Mesenchymal stem cell (in vitro differentiated cells and primary cell): Measurements from ENCODE around the gene SYT14.

Source experiments
- DNase-seq: peaks from one replicate; pipeline ENCODE4 v3.0.0-alpha.2; 2013
- H2AFZ ChIP-seq: one replicate; pipeline ENCODE4 v1.6.1; 2013; ENCODE audit warnings: low read depth, mild to moderate bottlenecking, control low read depth, inconsistent platforms, low read length, moderate library complexity
- H2AK5ac ChIP-seq: 2 replicates; pipeline ENCODE4 v1.6.1; 2013; ENCODE audit warnings: low read length, moderate library complexity, mild to moderate bottlenecking, inconsistent platforms; ENCODE audit not compliant: severe bottlenecking
- H2BK120ac ChIP-seq: one replicate; pipeline ENCODE4 v1.6.1; 2013; ENCODE audit warnings: low read depth, mild to moderate bottlenecking, inconsistent platforms, low read length, moderate library complexity
- H2BK12ac ChIP-seq, 2 experiments: one replicate each; pipeline ENCODE4 v1.6.1; 2013; ENCODE audit warnings: inconsistent platforms in 2 of 2, low read length in 2 of 2, mild to moderate bottlenecking in 2 of 2, moderate library complexity in 2 of 2, control low read depth in 1 of 2
- H2BK15ac ChIP-seq: one replicate; pipeline ENCODE4 v1.6.1; 2013; ENCODE audit warnings: mild to moderate bottlenecking, low read depth, inconsistent platforms; ENCODE audit not compliant: poor library complexity, severe bottlenecking
- H2BK5ac ChIP-seq: 2 replicates; pipeline ENCODE4 v1.6.1; 2013; ENCODE audit warnings: low read depth, mild to moderate bottlenecking, low read length, control low read depth, inconsistent platforms; ENCODE audit not compliant: poor library complexity, severe bottlenecking
- H3K14ac ChIP-seq, 2 experiments: one replicate each; pipeline ENCODE4 v1.6.1; 2013; ENCODE audit warnings: inconsistent platforms in 2 of 2, low read length in 2 of 2, control low read depth in 1 of 2, mild to moderate bottlenecking in 1 of 2, moderate library complexity in 1 of 2
- H3K18ac ChIP-seq, 2 experiments: one replicate each; pipeline ENCODE4 v1.6.1; 2013; ENCODE audit warnings: inconsistent platforms in 2 of 2, low read length in 2 of 2, control low read depth in 1 of 2, low read depth in 1 of 2, mild to moderate bottlenecking in 1 of 2
- H3K23ac ChIP-seq, 2 experiments: one replicate each; pipeline ENCODE4 v1.6.1; 2013; ENCODE audit warnings: inconsistent platforms in 2 of 2, low read length in 2 of 2, mild to moderate bottlenecking in 2 of 2, moderate library complexity in 2 of 2, control low read depth in 1 of 2
- H3K27ac ChIP-seq: 2 replicates; pipeline ENCODE4 v1.5.1; 2013; ENCODE audit warnings: mild to moderate bottlenecking, moderate library complexity, low read length, control low read depth, inconsistent platforms; ENCODE audit not compliant: poor library complexity, severe bottlenecking
- H3K27me3 ChIP-seq, 2 experiments: 2 replicates each; pipeline versions ENCODE4 v1.6.1 to v1.7.0; 2013; ENCODE audit warnings: low read length in 2 of 2, mild to moderate bottlenecking in 2 of 2, moderate library complexity in 2 of 2, control low read depth in 1 of 2, inconsistent platforms in 1 of 2; ENCODE audit not compliant: control insufficient read depth in 1 of 2, insufficient read depth in 1 of 2
- H3K36me3 ChIP-seq, 2 experiments: 2 replicates each; pipeline versions ENCODE4 v1.6.1 to v1.7.0; 2013; ENCODE audit warnings: low read length in 2 of 2, control low read depth in 1 of 2, inconsistent platforms in 1 of 2, low read depth in 1 of 2, mild to moderate bottlenecking in 1 of 2; ENCODE audit not compliant: insufficient read depth in 2 of 2, control insufficient read depth in 1 of 2
- H3K4ac ChIP-seq, 2 experiments: one replicate each; pipeline ENCODE4 v1.6.1; 2013; ENCODE audit warnings: inconsistent platforms in 2 of 2, low read length in 2 of 2, mild to moderate bottlenecking in 2 of 2, moderate library complexity in 2 of 2, control low read depth in 1 of 2, low read depth in 1 of 2
- H3K4me1 ChIP-seq: 2 replicates; pipeline ENCODE4 v1.6.1; 2013; ENCODE audit warnings: low read depth, low read length, control low read depth; ENCODE audit not compliant: control insufficient read depth, insufficient read depth
- H3K4me2 ChIP-seq: 2 replicates; pipeline ENCODE4 v1.6.1; 2013; ENCODE audit warnings: low read length, mild to moderate bottlenecking, inconsistent platforms; ENCODE audit not compliant: poor library complexity, severe bottlenecking
- H3K4me3 ChIP-seq, 2 experiments: 2 replicates each; pipeline versions ENCODE4 v1.5.1 to v1.7.0; 2013; ENCODE audit warnings: low read length in 2 of 2, mild to moderate bottlenecking in 2 of 2, control low read depth in 1 of 2, low read depth in 1 of 2; ENCODE audit not compliant: insufficient read depth in 1 of 2
- H3K79me1 ChIP-seq: replicated peaks from 2 replicates; pipeline ENCODE4 v1.6.1; 2013; ENCODE audit warnings: mild to moderate bottlenecking, control low read depth, low read length, inconsistent platforms; ENCODE audit not compliant: poor library complexity, severe bottlenecking
- H3K9ac ChIP-seq: 2 replicates; pipeline ENCODE4 v1.7.0; 2013; ENCODE audit warnings: mild to moderate bottlenecking, low read length, moderate library complexity
- H3K9me3 ChIP-seq: 2 replicates; pipeline ENCODE4 v1.7.0; 2013; ENCODE audit warnings: mild to moderate bottlenecking, low read length; ENCODE audit not compliant: control insufficient read depth
- H4K8ac ChIP-seq: one replicate; pipeline ENCODE4 v1.6.1; 2013; ENCODE audit warnings: inconsistent platforms, mild to moderate bottlenecking, low read length, moderate library complexity
- H4K91ac ChIP-seq: one replicate; pipeline ENCODE4 v1.6.1; 2013; ENCODE audit warnings: mild to moderate bottlenecking, low read length, inconsistent platforms
- WGBS: methylation state at CpG from one replicate; pipeline ENCODE4 v1.1.7; 2013; ENCODE audit warnings: mixed read lengths; 5-methylcytosine and 5-hydroxymethylcytosine counted together

SYT14 gene

GRCh38 chr1:210022044-210022443 lies 84.0 kb downstream of the SYT14 start:
- no peak overlapping the region for H3K27ac ChIP-seq
- H2AK5ac ChIP-seq, result no peak overlapping the region
- no peak overlapping the region for H2BK5ac ChIP-seq
- no peaks in the 10 kb centered on the region for H3K36me3 ChIP-seq
- peaks cover 2% of the 10 kb centered on the region for H3K79me1 ChIP-seq
- no peak overlapping the region for H4K91ac ChIP-seq
- H3K23ac ChIP-seq, result no peak overlapping the region
- no peaks in the 10 kb centered on the region for H3K27me3 ChIP-seq
- no peak overlapping the region for H3K4me2 ChIP-seq
- H2BK120ac ChIP-seq, result no peak overlapping the region
- H3K4ac ChIP-seq, result no peak overlapping the region
- H3K4me3 ChIP-seq, result no peak overlapping the region
- H4K8ac ChIP-seq, result no peak overlapping the region
- no peak for DNase-seq
- no peaks in the 10 kb centered on the region for H3K4me1 ChIP-seq
- no peak overlapping the region for H3K18ac ChIP-seq
- no peak overlapping the region for H3K9ac ChIP-seq
- no peak overlapping the region for H2BK12ac ChIP-seq
- no peaks in the 10 kb centered on the region for H3K9me3 ChIP-seq
- no peak overlapping the region for H3K14ac ChIP-seq
- H2AFZ ChIP-seq, result no peak overlapping the region
- H2BK15ac ChIP-seq, result no peak overlapping the region

DNA sequence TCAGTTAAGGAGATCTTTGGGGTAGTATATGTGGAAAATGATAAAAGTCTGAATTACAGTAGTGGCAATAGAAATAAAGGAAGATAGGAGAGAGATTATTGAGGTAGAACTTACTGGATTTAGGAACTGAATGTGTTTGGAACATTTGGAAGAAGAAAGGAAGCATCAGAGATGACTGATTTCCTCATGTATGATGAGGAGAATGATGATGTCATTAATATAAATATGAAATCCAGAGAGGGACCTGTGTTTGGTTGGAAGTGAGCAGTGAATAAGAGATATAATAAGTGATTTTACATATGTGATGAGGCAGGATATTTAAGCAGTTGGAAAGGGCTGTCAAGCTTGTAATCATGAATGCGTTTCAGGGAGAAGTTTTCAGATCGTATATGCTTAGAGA lies 86.3 kb downstream of the SYT14 start:
- Histone ChIP-seq H3K36me3 (no peaks in the 10 kb centered on the region), H3K9me3 (no peaks in the 10 kb centered on the region), H3K27me3 (no peaks in the 10 kb centered on the region), H3K4ac (no peak overlapping the region), H3K27ac (no peak overlapping the region), H3K9ac (no peak overlapping the region), H3K79me1 (peaks cover 2% of the 10 kb centered on the region), H2BK5ac (no peak overlapping the region), H3K23ac (no peak overlapping the region), H3K14ac (no peak overlapping the region), H2BK12ac (no peak overlapping the region), H4K91ac (no peak overlapping the region), H3K4me3 (no peak overlapping the region), H2BK15ac (no peak overlapping the region), H2BK120ac (no peak overlapping the region), H2AK5ac (no peak overlapping the region), H3K4me1 (no peaks in the 10 kb centered on the region), H3K18ac (no peak overlapping the region), H2AFZ (no peak overlapping the region), H3K4me2 (no peak overlapping the region), H4K8ac (no peak overlapping the region)
- 93% methylated on average over 2 of the region's 2 CpGs for WGBS
- DNase-seq, result no peak

DNA sequence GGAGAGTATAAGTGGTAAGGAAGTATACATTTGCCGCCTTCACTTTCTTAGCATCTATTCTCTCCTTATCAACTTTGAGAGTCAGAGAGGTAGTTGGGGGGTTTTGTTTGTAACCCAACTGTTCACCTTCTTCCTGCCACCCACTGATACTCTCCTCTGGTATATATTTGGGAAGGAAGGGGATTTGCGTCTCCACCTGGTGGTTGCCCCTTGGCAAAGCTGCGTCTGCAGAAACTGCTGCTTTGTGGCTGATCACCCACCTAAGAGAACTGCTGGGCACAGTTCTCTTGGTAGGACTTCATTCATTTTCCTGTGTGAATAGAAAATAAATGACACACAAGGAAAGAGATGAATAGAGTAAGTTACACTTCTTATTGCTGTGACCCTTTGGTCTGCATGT lies 87.0 kb downstream of the SYT14 start:
- 63% methylated on average over 2 of the region's 3 CpGs for WGBS
- H3K18ac ChIP-seq, result no peak overlapping the region
- DNase-seq, result no peak
- no peak overlapping the region for H3K23ac ChIP-seq
- H3K27me3 ChIP-seq, result no peaks in the 10 kb centered on the region
- H3K9me3 ChIP-seq, result no peaks in the 10 kb centered on the region
- H3K14ac ChIP-seq, result no peak overlapping the region
- H3K9ac ChIP-seq, result no peak overlapping the region
- no peaks in the 10 kb centered on the region for H3K4me1 ChIP-seq
- H3K36me3 ChIP-seq, result no peaks in the 10 kb centered on the region
- no peak overlapping the region for H2BK12ac ChIP-seq
- peaks cover 2% of the 10 kb centered on the region for H3K79me1 ChIP-seq
- no peak overlapping the region for H2BK5ac ChIP-seq
- no peak overlapping the region for H2BK15ac ChIP-seq
- no peak overlapping the region for H4K8ac ChIP-seq
- no peak overlapping the region for H4K91ac ChIP-seq
- no peak overlapping the region for H3K4me2 ChIP-seq
- H2AK5ac ChIP-seq, result no peak overlapping the region
- no peak overlapping the region for H3K4ac ChIP-seq
- H3K4me3 ChIP-seq, result no peak overlapping the region
- H3K27ac ChIP-seq, result no peak overlapping the region
- H2AFZ ChIP-seq, result no peak overlapping the region
- no peak overlapping the region for H2BK120ac ChIP-seq

GRCh38 chr1:210025870-210026269 lies 87.9 kb downstream of the SYT14 start:
- Histone ChIP-seq H3K18ac (no peak overlapping the region), H3K4me2 (no peak overlapping the region), H2BK120ac (no peak overlapping the region), H4K8ac (no peak overlapping the region), H3K79me1 (peaks cover 4% of the 10 kb centered on the region), H3K4me3 (no peak overlapping the region), H2BK15ac (no peak overlapping the region), H3K27me3 (no peaks in the 10 kb centered on the region), H4K91ac (no peak overlapping the region), H3K9me3 (no peaks in the 10 kb centered on the region), H3K36me3 (no peaks in the 10 kb centered on the region), H3K14ac (no peak overlapping the region), H3K9ac (no peak overlapping the region), H2BK12ac (no peak overlapping the region), H3K23ac (no peak overlapping the region), H3K27ac (no peak overlapping the region), H2AFZ (no peak overlapping the region), H3K4me1 (no peaks in the 10 kb centered on the region), H2AK5ac (no peak overlapping the region), H2BK5ac (no peak overlapping the region), H3K4ac (no peak overlapping the region)
- DNase-seq, result no peak
- no CpG with 5 or more reads among the region's 1 CpG for WGBS
